ENCODE measurements around the gene RAB8B.
"Not testable (repeated sequence)": the region's sequence is repeated elsewhere in the genome, so short reads cannot be mapped to it uniquely, and the experiment has no call there.

Gene RAB8B

DNA sequence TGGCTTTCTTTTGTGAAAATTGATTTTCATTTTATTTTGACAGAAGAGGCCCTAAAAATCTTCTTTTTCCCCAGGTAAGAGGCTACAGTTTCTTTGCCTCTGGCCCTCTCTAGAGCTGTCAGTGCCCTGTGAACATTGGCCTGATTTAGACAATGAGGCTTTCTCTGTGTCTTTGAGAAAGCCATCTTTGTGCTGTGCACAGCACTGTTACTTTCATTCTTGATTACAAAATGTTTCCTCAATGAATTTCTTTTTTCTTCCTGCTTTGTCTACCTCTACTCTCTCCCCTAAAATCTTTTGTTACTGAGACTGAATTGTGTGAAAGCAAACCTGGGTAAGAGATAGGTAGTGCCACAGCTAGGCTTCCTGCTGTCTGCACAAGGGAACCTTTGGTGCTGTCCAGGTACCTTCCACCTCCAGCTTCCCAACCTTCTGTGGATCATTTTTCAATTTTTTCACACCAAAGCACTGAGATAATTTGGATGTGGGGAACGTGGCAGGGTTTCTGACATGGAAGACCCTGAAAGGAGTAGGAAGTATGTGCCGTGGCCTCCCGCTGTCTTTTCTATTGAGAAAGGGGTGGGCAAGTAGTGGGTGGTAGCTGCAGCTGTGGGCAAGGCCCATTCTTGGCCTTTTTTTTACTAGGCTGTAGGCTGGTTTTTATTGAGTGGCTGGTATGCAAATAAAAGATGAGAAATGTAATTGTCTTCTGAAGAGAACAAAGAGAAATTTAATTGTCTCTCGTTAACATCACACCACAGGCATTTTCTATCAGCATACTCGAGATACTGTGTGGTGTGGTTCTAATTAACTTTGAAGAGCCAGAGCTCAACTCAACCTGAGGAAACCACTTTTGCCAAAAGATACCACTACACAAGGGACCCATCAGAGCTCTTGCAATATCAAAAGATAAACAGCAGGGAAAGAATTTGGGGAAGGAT, 21.0 kb downstream of the RAB8B start:
- DNase-seq = no peak

DNA sequence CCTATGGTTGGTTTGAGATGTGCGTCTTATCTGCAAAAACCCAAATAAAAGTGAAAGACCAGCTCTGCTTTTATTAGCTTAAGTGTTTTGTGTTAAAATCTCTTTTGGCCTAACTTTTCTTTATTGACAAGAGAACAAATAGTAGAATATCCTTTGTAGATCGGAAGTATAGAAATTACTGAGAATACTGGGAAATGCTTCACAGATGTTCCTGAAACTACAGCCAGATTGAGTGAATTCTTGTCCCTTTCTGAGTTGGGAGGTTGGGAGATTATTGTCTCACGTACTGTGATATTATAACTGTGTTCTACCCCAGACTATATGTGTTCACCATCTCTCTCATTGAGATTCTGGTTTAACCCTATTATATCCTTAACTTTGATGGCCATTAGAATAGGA, 21.7 kb downstream of the RAB8B start:
- DNase-seq = no peak

DNA sequence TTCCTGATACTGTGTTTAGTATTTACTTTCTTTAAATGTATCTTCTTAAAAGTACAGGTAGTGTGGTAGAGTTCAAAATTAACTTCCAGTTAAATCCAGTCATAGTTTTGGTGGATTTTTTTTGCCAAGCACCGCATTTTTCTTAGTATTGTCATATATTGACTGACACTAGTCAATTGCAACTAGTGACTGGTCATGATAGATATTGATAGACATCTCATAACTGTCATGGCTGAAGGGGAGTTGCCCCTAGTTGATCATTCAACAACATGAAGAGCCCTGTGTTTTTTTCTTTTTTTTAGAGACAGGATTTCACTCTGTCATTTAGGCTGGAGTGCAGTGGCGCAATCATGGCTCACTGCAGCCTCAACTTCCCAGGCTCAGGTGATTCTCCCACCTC, 22.1 kb downstream of the RAB8B start:
- no peak for DNase-seq

DNA sequence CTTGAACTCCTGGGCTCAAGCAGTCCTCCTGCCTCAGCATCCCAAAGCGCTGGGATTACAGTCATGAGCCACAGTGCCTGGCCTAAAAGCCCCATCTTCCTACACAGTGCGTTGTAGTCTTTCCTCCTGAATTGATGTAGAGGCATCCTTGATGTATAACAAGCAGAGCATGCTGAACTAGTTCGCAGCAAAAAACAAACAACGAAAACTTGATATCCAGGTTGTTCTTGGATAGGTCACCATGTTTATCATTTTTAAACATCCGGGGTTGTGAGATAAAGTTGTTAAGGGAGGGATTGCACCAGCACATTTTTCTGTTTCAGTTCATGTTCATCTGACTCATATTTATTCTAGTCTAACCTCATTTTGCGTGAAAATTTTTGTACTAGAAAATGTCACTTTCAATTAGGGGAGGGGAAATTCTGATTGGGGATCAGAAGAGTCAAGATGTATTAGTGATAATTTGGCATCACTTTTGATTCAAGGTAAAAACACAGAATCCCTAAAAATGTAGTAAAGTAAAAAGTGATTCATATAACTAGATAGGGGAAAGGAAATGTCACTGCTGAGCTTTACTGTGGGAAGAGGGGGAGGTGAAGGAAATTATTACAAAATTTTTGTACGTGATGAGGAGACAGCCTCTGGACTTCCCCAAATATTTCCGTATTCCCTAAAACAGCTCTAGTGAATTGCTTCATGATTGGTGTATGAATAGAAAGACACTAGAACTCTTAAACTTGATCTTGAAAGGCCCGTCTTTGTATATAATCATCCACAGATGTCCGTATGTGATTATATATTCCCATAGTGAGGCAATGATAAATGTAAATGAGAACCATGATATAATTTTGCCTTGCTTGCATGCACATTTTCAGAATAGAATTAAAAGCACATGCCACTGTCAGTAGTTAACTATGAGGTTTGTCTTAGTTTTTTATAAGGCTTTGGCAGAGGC, 22.9 kb downstream of the RAB8B start:
- peak; percentile 73 for DNase-seq

DNA sequence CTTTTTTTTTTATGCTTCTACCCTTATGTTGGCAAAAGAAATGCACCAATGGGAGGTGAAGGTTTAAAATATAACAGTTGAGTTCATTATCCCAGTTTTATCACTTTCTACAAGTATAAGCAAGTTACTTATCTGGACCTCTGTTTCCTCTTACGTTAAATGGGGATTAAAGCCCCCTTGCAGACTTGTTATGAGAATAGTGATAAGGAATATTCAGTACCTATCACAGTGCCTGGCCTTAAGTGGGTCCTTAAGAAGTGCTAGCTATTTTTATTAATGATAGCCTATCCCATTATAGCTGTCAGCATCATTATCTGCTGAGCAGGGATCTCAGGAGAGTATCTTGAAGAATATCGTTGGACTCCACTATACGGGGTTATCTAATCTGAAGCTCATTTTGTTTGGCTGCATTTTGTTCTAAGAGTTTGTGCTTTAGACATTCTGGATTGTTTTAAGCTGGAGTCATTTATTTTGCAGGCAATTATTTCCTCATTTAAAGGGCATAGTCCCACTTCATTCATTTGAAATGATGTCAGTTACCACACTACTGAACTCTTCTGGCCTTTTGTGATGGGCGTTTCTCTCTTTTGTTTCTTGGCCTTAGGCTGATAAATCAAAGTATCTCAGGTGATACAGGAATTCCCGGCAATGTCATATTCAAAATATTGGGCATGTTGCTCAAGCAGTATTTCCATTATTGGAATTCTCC, 28.8 kb downstream of the RAB8B start:
- no peak for DNase-seq

DNA sequence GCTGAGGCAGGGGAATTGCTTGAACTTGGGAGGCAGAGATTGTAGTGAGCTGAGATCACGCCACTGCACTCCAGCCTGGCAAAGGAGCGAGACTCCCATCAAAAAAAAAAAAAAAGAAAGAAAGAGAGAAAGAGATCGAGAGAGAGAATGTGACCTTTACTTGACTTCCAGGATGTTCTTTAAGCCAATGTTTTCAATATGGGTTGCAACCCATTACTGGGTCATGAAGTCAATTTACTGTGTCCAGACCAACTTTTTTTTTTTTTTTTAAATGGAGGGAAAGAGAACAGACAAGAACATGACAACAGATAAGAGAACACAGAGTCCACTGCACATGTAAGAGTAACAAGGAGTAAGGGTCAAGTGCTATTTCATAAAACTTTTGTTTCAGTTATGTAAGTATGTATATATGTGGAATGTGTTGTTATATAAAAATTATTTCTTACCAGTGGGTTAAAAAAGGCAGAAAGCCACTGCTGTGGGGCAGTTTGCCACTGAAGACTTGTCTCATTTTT, 29.8 kb downstream of the RAB8B start:
- DNase-seq = no peak

DNA sequence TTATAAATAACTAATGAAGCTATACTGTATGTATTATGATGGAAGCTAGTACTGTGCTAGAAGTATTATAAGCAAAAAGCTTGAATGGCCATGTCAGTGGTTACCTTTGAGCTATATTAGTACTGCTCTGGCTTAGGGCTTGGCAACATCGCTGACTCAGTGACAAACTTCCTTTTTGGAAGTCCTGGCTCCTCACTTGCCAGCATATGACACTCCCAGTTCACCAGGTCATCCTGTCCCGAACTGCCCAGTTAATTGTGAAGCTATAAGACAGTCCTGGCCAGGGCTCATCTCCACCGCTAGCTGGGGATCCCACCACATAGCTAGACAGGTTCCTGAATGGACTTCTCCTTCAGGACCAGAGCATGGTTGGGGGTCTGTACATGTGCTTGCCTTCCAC, 31.9 kb downstream of the RAB8B start:
- no peak for DNase-seq

DNA sequence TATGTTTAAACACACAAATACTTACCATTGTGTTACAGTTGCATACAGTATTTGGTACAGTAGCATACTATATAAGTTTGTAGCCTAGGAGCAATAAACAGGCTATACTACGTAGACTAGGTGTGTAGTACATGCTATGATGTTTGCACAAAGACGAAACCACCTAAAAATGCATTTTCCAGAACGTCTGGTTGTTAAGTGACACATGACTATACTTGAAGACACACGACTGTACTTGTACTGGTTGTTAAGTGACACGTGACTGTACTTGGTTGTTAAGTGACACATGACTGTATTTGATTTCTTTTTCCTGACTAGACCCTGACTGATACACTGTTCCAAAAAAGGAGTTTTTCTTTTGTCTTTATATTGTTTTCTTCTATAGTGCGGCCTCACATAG, 34.1 kb downstream of the RAB8B start:
- no peak for DNase-seq

DNA sequence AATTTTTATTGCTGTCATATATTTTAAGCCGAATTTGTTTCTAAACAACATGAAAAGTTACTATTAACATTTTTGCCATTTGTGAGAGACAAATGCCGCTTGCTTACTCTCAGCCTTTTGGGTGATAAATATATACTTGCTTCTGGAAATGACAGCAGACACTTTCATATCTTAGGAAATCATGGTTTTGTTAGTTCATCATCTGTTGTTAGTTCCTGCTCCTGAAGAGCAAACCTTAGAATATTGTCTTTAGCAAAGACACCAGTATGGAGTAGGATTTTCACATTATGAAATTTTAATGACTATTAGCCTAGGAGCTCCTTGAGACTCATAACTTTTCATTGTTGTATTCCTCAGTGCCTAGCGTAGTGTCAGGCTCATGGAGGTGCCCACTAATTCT, 36.0 kb downstream of the RAB8B start:
- DNase-seq = peak; percentile 21

DNA sequence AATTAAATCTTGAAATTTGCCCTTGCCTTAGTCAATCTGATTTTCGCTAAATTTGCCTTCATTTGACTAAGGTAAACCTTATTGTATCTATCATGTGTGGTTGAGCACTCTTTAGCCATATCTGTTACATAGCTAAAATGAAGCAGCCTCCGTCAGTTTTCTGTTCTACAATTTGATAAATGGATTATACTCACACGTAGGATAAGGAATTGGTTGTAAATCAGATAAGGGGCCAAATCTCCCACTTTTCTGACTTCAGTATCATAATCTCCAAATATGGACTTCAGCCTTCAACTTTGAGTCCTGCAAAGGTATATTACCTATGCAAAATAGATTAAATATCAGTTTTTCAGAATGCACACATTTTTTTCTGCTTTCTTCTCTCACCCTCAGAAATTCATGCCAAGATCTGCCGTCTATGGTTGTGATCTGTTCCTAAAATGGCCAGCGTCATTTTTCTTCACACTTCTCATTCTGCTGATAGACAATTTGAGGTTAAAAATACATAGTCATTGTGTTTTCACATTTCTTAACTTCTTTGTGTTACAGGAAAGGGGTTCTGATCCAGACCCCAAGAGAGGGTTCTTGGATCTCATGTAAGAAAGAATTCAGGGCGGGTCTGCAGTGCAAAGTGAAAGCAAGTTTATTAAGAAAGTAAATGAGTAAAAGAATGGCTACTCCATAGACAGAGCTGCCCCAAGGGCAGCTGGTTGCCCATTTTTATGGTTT, 36.9 kb downstream of the RAB8B start:
- no peak for DNase-seq

DNA sequence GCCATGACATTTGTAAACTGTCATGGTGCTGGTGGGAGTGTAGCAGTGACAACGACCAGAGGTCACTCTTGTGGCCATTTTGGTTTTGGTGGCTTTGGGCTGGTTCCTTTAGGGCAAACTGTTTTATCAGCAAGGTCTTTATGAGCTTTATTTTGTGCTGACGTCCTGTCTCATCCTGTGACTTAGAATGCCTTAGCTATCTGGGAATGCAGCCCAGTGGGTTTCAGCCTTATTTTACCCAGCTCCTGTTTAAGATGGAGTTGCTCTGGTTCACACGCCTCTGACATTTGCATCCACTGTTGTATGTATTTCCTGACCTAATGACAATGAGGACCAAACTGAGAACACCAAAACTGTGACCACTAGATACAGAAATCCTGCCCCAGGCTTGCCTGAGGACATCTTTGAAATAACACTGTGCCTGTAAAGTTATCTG, 37.6 kb downstream of the RAB8B start:
- DNase-seq = peak; percentile 69

DNA sequence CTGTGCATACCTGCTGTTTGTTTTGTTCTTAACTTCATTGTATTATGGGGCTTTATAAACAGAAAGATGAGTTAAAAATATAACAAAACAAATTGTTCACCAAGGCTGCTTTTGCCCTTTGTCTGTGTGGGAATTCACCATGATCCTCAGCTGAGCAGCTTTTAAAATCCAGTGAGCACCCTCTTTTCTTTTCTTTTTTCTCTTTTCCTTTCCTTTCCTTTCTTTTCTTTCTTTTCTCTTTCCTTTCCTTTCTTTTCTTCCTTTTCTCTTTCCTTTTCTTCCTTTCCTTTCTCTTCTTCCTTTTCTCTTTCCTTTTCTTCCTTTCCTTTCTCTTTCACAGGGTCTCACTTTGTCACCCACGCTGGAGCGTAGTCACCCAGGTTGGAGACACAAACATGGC, 38.3 kb downstream of the RAB8B start:
- DNase-seq = no peak

DNA sequence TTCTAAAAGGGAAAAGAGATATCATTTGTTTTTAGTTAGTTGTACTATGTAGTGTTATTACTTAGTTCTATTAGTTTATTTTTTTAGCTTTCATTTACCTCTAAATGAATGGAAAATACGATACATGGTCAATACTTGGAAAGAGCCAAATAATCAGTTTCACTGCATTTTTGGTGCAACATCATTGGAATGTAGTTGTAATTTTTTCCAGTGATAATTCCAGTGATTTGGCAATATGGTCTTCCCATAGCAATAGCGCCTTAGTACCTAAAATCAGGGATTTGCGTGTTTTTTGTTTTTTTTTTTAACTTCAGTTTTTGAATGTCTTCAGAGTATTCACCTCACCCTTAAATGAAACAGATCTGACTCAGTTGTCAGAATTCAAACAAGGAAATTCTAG, 41.8 kb downstream of the RAB8B start:
- no peak for DNase-seq

DNA sequence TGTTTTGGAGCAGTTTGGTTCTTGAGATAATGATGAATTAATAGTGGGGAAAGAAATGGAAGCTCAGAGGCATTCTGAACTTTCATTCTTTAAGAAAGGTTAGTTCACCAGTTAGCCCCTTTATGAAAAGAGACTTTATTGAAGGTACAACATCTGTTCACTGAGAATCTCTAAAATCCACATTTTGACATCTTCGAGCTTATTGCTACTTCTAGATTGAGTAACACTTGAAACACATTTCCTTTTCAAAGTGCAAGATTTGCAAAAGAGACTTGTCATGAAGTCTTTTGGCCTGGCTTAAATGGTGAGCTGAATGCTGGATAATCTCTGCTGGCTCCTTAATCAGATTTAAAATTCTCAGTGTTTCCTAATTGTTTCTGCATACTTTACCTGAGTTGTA, 42.3 kb downstream of the RAB8B start:
- DNase-seq = peak; percentile 60

DNA sequence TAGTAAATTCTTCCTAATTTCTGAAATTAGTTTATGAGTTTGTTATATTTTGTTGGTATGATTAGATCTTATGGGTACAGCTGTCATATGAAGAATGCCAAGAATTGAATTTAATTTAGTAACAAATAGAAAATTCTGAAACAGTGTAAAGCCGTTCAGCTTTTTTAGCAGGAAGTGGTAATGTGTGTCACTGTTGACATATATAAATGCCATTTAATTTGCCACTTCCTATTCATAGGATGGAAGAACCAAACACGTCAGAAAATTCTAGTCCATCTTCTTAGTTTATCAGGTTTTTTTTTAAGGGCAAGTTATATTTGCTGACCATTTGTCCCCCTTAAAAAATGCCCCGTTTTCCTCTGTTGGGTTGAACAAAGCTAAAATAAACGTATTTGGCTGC, 43.0 kb downstream of the RAB8B start:
- DNase-seq = peak; percentile 50

DNA sequence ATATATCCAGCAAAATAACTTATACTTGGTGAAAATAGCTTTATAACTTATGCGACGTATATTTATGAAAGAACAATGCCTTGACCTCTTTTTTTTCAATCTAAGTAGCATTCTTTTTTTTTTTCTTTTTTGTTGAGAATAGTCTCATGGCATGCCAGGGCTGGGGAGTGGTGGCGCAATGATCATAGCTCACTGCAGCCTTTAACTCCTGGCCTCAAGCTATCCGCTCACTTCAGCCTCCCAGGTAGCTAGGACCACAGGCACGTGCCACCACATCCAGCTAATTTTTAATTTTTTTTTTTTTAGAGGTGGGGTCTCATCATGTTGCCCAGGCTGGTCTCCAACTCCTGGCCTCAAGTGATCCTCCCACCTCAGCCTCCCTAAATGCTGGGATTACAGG, 43.5 kb downstream of the RAB8B start:
- DNase-seq = peak; percentile 26

DNA sequence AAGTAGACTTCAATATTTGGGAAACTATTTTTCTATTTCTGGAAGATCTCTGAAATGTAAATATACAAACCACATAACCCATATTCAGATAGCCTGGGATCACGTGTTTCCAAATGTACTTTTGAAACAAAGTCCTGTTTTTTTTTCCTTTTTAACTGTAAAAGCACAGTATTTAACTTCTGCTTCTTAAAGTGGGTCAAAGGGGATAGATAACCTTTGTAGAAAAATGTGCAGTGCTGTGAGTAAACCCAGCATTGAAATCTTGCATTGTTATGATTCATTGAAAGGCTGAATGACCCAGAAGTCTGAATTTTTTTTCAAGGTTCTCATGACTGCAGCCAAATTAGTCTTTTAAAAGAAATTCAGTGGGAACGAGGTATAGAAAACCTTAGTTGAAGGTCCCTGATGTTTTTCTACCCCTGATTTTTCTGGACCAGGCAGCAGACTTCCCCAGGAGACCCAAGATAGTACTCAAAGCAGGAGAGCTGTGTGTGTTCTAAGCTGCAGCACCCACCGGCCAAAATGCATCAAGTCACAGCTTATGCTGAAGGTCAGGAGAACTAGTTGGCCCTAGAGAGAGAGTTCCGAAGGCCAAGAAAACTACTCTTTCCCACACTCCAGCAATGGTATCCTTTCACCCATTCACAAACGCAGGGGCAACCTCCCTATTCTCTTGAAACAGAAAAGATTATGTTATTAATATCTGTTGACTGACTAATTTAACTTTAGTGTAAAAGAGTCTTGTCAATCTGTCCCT, 44.4 kb downstream of the RAB8B start:
- peak; percentile 57 for DNase-seq

DNA sequence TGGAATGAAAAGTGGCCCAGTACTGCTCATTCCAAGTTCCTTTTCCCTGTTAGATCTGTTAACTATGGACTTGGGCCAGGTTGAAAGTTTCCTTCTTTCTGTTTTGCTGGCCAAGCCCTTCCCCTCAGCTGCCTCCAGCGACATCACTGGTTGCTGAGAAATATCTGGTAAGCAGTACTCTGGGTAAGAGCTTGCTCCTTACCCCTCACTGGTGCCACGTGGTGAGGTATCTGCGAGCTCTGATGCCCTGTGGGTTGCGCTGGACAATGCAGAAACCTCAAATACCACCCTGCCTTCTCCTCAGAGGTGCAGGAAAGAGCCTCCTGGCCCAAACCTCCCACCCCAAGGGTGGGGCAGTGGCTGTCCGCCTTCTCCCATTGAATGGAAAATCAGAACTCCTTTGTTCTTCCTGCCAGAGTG, 45.1 kb downstream of the RAB8B start:
- no peak for DNase-seq

DNA sequence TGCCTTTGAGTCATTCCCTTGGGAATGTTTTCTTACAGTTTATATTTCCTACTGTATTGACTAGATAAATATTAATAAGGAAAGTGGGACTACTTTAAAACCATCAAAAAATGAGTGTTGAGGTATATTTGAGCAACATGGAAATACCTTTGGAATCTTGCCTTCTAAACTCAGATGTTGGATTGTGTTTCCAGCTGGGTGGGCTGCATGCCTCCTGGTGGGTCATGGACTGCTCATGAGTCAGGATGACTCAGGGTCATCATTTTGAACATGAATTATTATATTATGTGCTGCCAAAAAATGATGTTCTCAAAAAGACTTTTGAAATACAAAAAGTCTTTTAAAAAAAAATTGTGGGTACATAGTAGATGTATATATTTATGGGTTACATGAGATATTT, 46.9 kb downstream of the RAB8B start:
- no peak for DNase-seq

DNA sequence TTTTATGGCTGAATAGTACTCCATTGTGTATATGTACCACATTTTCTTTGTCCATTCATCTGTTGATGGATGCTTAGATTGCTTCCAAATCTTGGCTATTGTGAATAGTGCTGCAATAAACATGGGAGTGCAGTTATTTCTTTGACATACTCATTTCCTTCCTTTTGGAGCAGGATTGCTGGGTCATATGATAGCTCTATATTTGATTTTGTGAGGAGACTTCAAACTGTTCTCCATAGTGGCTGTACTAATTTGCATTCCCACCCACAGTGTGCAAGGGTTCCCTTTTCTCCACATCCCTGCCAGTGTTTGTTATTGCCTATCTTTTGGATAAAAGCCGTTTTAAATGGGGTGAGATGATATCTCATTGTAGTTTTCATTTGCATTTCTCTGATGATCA, 47.7 kb downstream of the RAB8B start:
- not testable (repeated sequence) for DNase-seq

DNA sequence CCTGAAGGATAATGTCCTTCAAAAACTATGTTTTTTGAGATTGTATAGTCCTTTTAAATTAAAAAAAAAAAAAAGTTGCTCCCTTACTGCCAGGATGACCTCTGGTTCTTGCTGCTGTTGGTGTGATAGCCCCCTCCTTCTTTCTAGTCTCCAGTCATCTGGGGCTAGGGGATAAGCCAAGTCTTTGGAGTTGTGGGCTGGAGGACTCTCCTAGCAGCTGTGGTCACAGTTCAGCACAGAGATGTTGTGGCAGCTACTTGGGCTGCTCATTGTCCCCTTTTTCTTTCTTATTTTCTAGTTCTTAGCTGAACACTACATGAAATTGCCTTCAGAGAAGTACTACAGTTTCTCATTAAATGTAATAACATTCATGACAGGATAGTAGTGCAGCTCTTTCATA, 48.8 kb downstream of the RAB8B start:
- DNase-seq = no peak
